A549 (cell line): ENCODE measurements around the gene PLA2G2D. TPM values are rescaled to one million over a fixed set of nuclear protein-coding genes. Genes with fewer than 3 reads are reported as not detected.

ENCODE experiments used
- ATAC-seq, 2 experiments: fragments of 200-7000 bp in 1 of 2; fragments of >200 bp in 1 of 2; cut with Nextera tagmentation in 1 of 2; cut with Tn5 transposase in 1 of 2; 3 replicates each; pipeline versions ENCODE4 v1.8.0 to v1.9.1; 2018 to 2020; ENCODE audit warnings: mild to moderate bottlenecking in 1 of 2, moderate library complexity in 1 of 2
- CTCF ChIA-PET: fragments of 300-600 bp; sonication (Branson Sonifier 250); formaldehyde crosslinking; extraction: SDS; loops from one replicate; lab custom pipeline; 2021; ENCODE audit warnings: antibody characterized with exemption, inconsistent platforms; lab: Yijun Ruan, JAX
- POLR2A ChIA-PET: fragments of 350-600 bp; formaldehyde crosslinking; extraction: SDS; loops from one replicate; lab custom pipeline; 2021; ENCODE audit warnings: antibody characterized with exemption, inconsistent platforms; lab: Yijun Ruan, JAX
- DNase-seq, 2 experiments: peaks; one replicate each; pipeline versions ENCODE4 v3.0.0 to v3.0.0-alpha.2; 2011 to 2016; ENCODE audit warnings: low read depth in 1 of 2, low spot score in 1 of 2
- FAIRE-seq: peaks from 2 replicates; lab custom pipeline; 2011; peaks lifted over from hg19 to GRCh38; lab: Jason Lieb, UNC
- H3K27ac ChIP-seq, 2 experiments: fragments of >200 bp; sonication (Bioruptor Twin); formaldehyde crosslinking; 3 replicates each; pipeline ENCODE4 v1.5.1; 2016 to 2017
- H3K4me1 ChIP-seq: fragments of >200 bp; sonication (Bioruptor Twin); formaldehyde crosslinking; 3 replicates; pipeline ENCODE4 v1.6.1; 2016
- H3K4me2 ChIP-seq: fragments of >200 bp; sonication (Bioruptor Twin); formaldehyde crosslinking; 3 replicates; pipeline ENCODE4 v1.6.1; 2016
- H3K4me3 ChIP-seq: fragments of >200 bp; sonication (Bioruptor Twin); formaldehyde crosslinking; 3 replicates; pipeline ENCODE4 v1.5.1; 2016
- H3K9me3 ChIP-seq: fragments of >200 bp; sonication (Bioruptor Twin); formaldehyde crosslinking; 3 replicates; pipeline ENCODE4 v1.6.1; 2016
- BHLHE40 ChIP-seq: IDR thresholded peaks from 2 replicates; pipeline ENCODE4 v1.6.1; 2012; ENCODE audit warnings: low read depth, low read length, inconsistent platforms
- CBX2 ChIP-seq: fragments of 200-600 bp; sonication (generic); IDR thresholded peaks from 2 replicates; pipeline ENCODE4 v1.6.1; 2016; ENCODE audit warnings: low read depth, mild to moderate bottlenecking, borderline replicate concordance
- CEBPB ChIP-seq, 2 experiments: fragments of >200 bp in 1 of 2; sonication (Bioruptor Twin) in 1 of 2; formaldehyde crosslinking in 1 of 2; IDR thresholded peaks; 2 replicates each; pipeline ENCODE4 v1.6.1; 2012 to 2016
- CHD4 ChIP-seq: fragments of 200-600 bp; sonication (generic); IDR thresholded peaks from 2 replicates; pipeline ENCODE4 v1.6.1; 2016; ENCODE audit warnings: antibody characterized with exemption, mild to moderate bottlenecking, borderline replicate concordance
- EHF ChIP-seq: fragments of 250-450 bp; sonication (Bioruptor Pico); IDR thresholded peaks from 2 replicates; pipeline ENCODE4 v1.5.0; 2020; ENCODE audit warnings: mild to moderate bottlenecking
- FOSB ChIP-seq: fragments of 250-450 bp; sonication (Bioruptor Pico); IDR thresholded peaks from 2 replicates; pipeline ENCODE4 v1.5.0; 2020; ENCODE audit warnings: mild to moderate bottlenecking, moderate library complexity
- HEYL ChIP-seq: fragments of 250-450 bp; sonication (Bioruptor Pico); IDR thresholded peaks from 2 replicates; pipeline ENCODE4 v1.8.0; 2021; ENCODE audit warnings: mild to moderate bottlenecking, moderate library complexity
- HOXB13 ChIP-seq: fragments of 250-450 bp; sonication (Bioruptor Pico); IDR thresholded peaks from 2 replicates; pipeline ENCODE4 v1.5.0; 2020; ENCODE audit warnings: low read depth, mild to moderate bottlenecking, moderate library complexity
- KDM5A ChIP-seq: fragments of 200-600 bp; sonication (generic); IDR thresholded peaks from 2 replicates; pipeline ENCODE4 v1.6.1; 2016; ENCODE audit warnings: antibody characterized with exemption, mild to moderate bottlenecking
- MAZ ChIP-seq: fragments of 150-350 bp; IDR thresholded peaks from 2 replicates; pipeline ENCODE4 v1.6.1; 2014; ENCODE audit warnings: antibody characterized with exemption, low read depth, low read length, borderline replicate concordance
- MYC ChIP-seq: IDR thresholded peaks from 2 replicates; pipeline ENCODE4 v1.6.1; 2012; ENCODE audit warnings: mild to moderate bottlenecking, inconsistent platforms, low read length, improper control_type of control experiment, borderline replicate concordance
- NFE2L2 ChIP-seq: fragments of 150-350 bp; conservative IDR thresholded peaks from 2 replicates; pipeline ENCODE4 v1.6.1; 2014; ENCODE audit warnings: low read length
- NPAS2 ChIP-seq: fragments of 250-450 bp; sonication (Bioruptor Pico); IDR thresholded peaks from 2 replicates; pipeline ENCODE4 v1.8.0; 2022; ENCODE audit warnings: mild to moderate bottlenecking, moderate library complexity, borderline replicate concordance
- PHF8 ChIP-seq: fragments of 200-600 bp; sonication (generic); IDR thresholded peaks from 2 replicates; pipeline ENCODE4 v1.6.1; 2016; ENCODE audit warnings: low read depth, mild to moderate bottlenecking, antibody characterized with exemption, moderate library complexity, borderline replicate concordance
- POLR2AphosphoS2 ChIP-seq: conservative IDR thresholded peaks from 2 replicates; pipeline ENCODE4 v1.6.1; 2012; ENCODE audit warnings: low read length, improper control_type of control experiment, inconsistent platforms
- RCOR1 ChIP-seq: fragments of 150-350 bp; IDR thresholded peaks from 2 replicates; pipeline ENCODE4 v1.6.1; 2014; ENCODE audit warnings: antibody characterized with exemption, low read length, low read depth
- RFX5 ChIP-seq: fragments of 450-650 bp; IDR thresholded peaks from 2 replicates; pipeline ENCODE4 v1.7.1; 2014; ENCODE audit warnings: antibody characterized with exemption, mild to moderate bottlenecking, moderate library complexity
- TP53 ChIP-seq: fragments of 250-450 bp; sonication (Bioruptor Pico); IDR thresholded peaks from 2 replicates; pipeline ENCODE4 v1.5.0; 2021; ENCODE audit warnings: mild to moderate bottlenecking, moderate library complexity
- ZFP36 ChIP-seq: fragments of 450-650 bp; IDR thresholded peaks from 2 replicates; pipeline ENCODE4 v1.6.1; 2014; ENCODE audit warnings: borderline replicate concordance; ENCODE audit not compliant: partially characterized antibody
- WGBS: methylation state at CpG from one replicate; pipeline ENCODE4 v1.1.6; 2017; ENCODE audit errors: missing lambda C conversion rate; 5-methylcytosine and 5-hydroxymethylcytosine counted together
- polyA plus RNA-seq, 4 experiments: library from polyadenylated mRNA; depleted of rRNA in 3 of 4; stranded (reverse); fragments of >200 nt; fragmentation: RNase III in 1 of 4; extraction: RNeasy Plus Mini Kit Qiagen cat#74134 plus additional on column Dnase treatment in 1 of 4; gene quantifications; 2 replicates in 3 of 4; 3 replicates in 1 of 4; pipeline ENCODE4 v1.2.3, GENCODE V29; 2011 to 2017
- TF ChIP-seq, protein P1 (sequence below): IDR thresholded peaks from 2 replicates; pipeline ENCODE4 v1.6.1; 2012
- TF ChIP-seq, protein P2 (sequence below): fragments of >200 bp; sonication (Bioruptor Twin); formaldehyde crosslinking; IDR thresholded peaks from 3 replicates; pipeline ENCODE4 v1.6.1; 2016
- TF ChIP-seq, protein P3 (sequence below): fragments of 450-650 bp; IDR thresholded peaks from 2 replicates; pipeline ENCODE4 v1.6.1; 2014; ENCODE audit warnings: antibody characterized with exemption
- TF ChIP-seq, protein P4 (sequence below): fragments of 250-450 bp; sonication (Bioruptor Pico); IDR thresholded peaks from 2 replicates; pipeline ENCODE4 v1.5.0; 2021; ENCODE audit warnings: mild to moderate bottlenecking, moderate library complexity, borderline replicate concordance
- TF ChIP-seq, protein P5 (sequence below): IDR thresholded peaks from 2 replicates; pipeline ENCODE4 v1.6.1; 2012
- TF ChIP-seq, protein P6 (sequence below): fragments of 250-450 bp; sonication (Bioruptor Pico); IDR thresholded peaks from 2 replicates; pipeline ENCODE4 v1.5.0; 2020; ENCODE audit warnings: low read depth, mild to moderate bottlenecking, moderate library complexity

PLA2G2D gene
- polyA plus RNA-seq, 2 of the 4 experiments (the other 2 are of a cell fraction) = not detected

DNA sequence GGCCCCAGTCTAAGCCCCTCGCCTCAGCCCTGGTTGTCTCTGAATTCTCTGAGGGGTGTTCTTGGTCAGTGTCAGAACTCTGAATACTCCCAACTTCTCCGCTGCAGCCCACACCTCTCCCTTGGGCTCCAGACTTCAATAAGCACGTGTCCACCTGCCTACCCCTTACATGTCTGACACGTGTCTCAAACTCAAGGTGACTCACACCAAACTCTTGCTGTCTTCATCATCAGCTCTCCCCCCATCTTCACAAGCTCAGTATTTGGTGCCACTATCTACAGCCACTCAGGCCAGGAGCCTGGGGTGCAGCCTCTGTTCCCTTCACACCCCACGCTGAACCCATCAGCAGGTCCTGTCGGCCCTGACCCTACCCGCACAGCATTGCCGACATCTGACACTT lies 47.8 kb upstream of the PLA2G2D start:
- ATAC-seq (no peak), FAIRE-seq (no peak), DNase-seq (no peak)
- Histone ChIP-seq H3K4me1 (no peaks in the 10 kb centered on the region), H3K9me3 (no peaks in the 10 kb centered on the region), H3K4me3 (no peak overlapping the region)
- 55% methylated on average over 8 of the region's 8 CpGs for WGBS
- CTCF ChIA-PET = interaction anchor here (1.4 kb wide), 1 partner anchor 29 kb away, joined by 4 read pairs; no protein-coding TSS in a partner anchor
- TF ChIP-seq NPAS2 (no peak), ZFP36 (no peak), CHD4 (no peak), RFX5 (no peak), HEYL (no peak), HOXB13 (CRISPR knock-in tag) (no peak), RCOR1 (no peak), MAZ (no peak), CBX2 (no peak), TP53 (no peak), NFE2L2 (no peak), KDM5A (no peak), MYC (no peak), CEBPB (IDR thresholded peaks at IDR 0.05) (no peak), FOSB (CRISPR knock-in tag) (no peak), EHF (CRISPR knock-in tag) (no peak)
- TF ChIP-seq, protein P1, sequence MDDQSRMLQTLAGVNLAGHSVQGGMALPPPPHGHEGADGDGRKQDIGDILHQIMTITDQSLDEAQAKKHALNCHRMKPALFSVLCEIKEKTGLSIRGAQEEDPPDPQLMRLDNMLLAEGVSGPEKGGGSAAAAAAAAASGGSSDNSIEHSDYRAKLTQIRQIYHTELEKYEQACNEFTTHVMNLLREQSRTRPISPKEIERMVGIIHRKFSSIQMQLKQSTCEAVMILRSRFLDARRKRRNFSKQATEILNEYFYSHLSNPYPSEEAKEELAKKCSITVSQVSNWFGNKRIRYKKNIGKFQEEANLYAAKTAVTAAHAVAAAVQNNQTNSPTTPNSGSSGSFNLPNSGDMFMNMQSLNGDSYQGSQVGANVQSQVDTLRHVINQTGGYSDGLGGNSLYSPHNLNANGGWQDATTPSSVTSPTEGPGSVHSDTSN = no peak
- TF ChIP-seq, protein P2, sequence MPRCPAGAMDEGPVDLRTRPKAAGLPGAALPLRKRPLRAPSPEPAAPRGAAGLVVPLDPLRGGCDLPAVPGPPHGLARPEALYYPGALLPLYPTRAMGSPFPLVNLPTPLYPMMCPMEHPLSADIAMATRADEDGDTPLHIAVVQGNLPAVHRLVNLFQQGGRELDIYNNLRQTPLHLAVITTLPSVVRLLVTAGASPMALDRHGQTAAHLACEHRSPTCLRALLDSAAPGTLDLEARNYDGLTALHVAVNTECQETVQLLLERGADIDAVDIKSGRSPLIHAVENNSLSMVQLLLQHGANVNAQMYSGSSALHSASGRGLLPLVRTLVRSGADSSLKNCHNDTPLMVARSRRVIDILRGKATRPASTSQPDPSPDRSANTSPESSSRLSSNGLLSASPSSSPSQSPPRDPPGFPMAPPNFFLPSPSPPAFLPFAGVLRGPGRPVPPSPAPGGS = no peak
- TF ChIP-seq, protein P3, sequence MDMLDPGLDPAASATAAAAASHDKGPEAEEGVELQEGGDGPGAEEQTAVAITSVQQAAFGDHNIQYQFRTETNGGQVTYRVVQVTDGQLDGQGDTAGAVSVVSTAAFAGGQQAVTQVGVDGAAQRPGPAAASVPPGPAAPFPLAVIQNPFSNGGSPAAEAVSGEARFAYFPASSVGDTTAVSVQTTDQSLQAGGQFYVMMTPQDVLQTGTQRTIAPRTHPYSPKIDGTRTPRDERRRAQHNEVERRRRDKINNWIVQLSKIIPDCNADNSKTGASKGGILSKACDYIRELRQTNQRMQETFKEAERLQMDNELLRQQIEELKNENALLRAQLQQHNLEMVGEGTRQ = no peak
- TF ChIP-seq, all 56 proteins: peak for 0
- POLR2A ChIA-PET = no interaction called here
- H3K4me2 ChIP-seq = no peak overlapping the region
- H3K27ac ChIP-seq = no peak overlapping the region

DNA sequence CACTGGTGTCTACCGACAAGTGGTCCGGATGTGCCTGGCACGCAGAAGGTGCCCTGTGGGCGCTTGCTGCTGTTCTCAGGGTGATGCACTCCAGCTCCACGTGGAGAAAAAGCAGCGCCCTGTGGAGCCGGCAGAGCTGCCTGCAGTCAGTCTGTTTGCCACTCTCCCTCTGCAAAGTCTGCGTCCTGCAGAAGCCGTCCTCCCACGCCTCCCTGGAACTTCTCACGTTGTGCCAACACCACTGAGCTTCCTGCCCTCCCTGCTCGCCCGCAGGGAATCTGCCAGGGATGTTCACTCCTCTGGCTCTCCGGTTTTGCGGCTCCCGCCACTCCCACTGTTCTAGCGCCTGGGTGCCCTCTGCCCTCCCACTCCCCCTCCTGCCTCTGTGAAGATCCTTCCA lies 46.7 kb upstream of the PLA2G2D start:
- no peak for FAIRE-seq
- no peaks in the 10 kb centered on the region for H3K4me1 ChIP-seq
- H3K4me3 ChIP-seq = no peak overlapping the region
- H3K9me3 ChIP-seq = no peaks in the 10 kb centered on the region
- no peak overlapping the region for H3K4me2 ChIP-seq
- TF ChIP-seq MYC (no peak), POLR2AphosphoS2 (no peak), BHLHE40 (no peak), NPAS2 (no peak), PHF8 (no peak)
- TF ChIP-seq, protein P4, sequence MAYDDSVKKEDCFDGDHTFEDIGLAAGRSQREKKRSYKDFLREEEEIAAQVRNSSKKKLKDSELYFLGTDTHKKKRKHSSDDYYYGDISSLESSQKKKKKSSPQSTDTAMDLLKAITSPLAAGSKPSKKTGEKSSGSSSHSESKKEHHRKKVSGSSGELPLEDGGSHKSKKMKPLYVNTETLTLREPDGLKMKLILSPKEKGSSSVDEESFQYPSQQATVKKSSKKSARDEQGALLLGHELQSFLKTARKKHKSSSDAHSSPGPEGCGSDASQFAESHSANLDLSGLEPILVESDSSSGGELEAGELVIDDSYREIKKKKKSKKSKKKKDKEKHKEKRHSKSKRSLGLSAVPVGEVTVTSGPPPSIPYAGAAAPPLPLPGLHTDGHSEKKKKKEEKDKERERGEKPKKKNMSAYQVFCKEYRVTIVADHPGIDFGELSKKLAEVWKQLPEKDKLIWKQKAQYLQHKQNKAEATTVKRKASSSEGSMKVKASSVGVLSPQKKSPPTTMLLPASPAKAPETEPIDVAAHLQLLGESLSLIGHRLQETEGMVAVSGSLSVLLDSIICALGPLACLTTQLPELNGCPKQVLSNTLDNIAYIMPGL = no peak
- TF ChIP-seq, protein P5, sequence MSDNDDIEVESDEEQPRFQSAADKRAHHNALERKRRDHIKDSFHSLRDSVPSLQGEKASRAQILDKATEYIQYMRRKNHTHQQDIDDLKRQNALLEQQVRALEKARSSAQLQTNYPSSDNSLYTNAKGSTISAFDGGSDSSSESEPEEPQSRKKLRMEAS = no peak
- TF ChIP-seq, protein P6, sequence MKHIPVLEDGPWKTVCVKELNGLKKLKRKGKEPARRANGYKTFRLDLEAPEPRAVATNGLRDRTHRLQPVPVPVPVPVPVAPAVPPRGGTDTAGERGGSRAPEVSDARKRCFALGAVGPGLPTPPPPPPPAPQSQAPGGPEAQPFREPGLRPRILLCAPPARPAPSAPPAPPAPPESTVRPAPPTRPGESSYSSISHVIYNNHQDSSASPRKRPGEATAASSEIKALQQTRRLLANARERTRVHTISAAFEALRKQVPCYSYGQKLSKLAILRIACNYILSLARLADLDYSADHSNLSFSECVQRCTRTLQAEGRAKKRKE (CRISPR knock-in tag) = no peak
- DNase-seq = no peak
- WGBS = 52% methylated on average over 16 of the region's 17 CpGs
- CTCF ChIA-PET = interaction anchor here (0.6 to 3.1 kb wide), 8 partner anchors 11 to 328 kb away, joined by 3 to 13 read pairs (median 5); no protein-coding TSS in a partner anchor
- POLR2A ChIA-PET = no interaction called here
- H3K27ac ChIP-seq = no peak overlapping the region
- ATAC-seq = no peak
